Stomach (tissue), 4 donors: ENCODE measurements around the gene ADORA2B.

Source experiments
- CTCF ChIP-seq, 7 experiments: fragments of 450-650 bp in 4 of 7; fragments of 200-600 bp in 3 of 7; sonication (generic) in 3 of 7; IDR thresholded peaks; one replicate each; pipeline ENCODE4 v1.5.1; 2016 to 2019; ENCODE audit warnings: antibody characterized with exemption in 7 of 7, control low read depth in 2 of 7, mild to moderate bottlenecking in 1 of 7
- POLR2A ChIP-seq, 4 donors: fragments of 450-650 bp; IDR thresholded peaks; one replicate each; pipeline ENCODE4 v1.6.1; 2016; ENCODE audit warnings: antibody characterized with exemption in 4 of 4, control low read depth in 2 of 4, mild to moderate bottlenecking in 1 of 4, moderate library complexity in 1 of 4

GRCh38 chr17:16002708-16003260, 57.9 kb downstream of the ADORA2B start:
- TF ChIP-seq CTCF (IDR thresholded peaks at IDR 0.05) (no peak), POLR2A (IDR thresholded peaks at IDR 0.05) (no peak)
